H1 (cell line): Measurements from ENCODE around the gene INPP4A. TPM values are rescaled to one million over a fixed set of nuclear protein-coding genes. Genes with fewer than 3 reads are reported as not detected.
A peak's percentile ranks its signal among the peaks of the same experiment; 100 is the strongest.
"Not testable (repeated sequence)": the region's sequence is repeated elsewhere in the genome, so short reads cannot be mapped to it uniquely, and the experiment has no call there.

Experiments used
- CTCF ChIA-PET: fragments of 300-600 bp; sonication (Branson Sonifier 250); formaldehyde crosslinking; loops from one replicate; lab custom pipeline; 2021; ENCODE audit not compliant: partially characterized antibody; lab: Charles Lee
- POLR2A ChIA-PET: fragments of 300-600 bp; sonication (Branson Sonifier 250); formaldehyde crosslinking; loops from one replicate; lab custom pipeline; 2021; ENCODE audit warnings: inconsistent platforms; ENCODE audit not compliant: partially characterized antibody; lab: Charles Lee
- DNase-seq, 2 experiments: peaks; one replicate each; pipeline versions ENCODE4 v3.0.0 to v3.0.0-alpha.2; 2010 to 2022; ENCODE audit warnings: low spot score in 2 of 2, low read depth in 1 of 2, mixed read lengths in 1 of 2
- FAIRE-seq: peaks from 2 replicates; lab custom pipeline; 2011; peaks lifted over from hg19 to GRCh38; lab: Jason Lieb, UNC
- H2AFZ ChIP-seq: 2 replicates; pipeline ENCODE4 v1.8.1; 2012; ENCODE audit warnings: low read length, inconsistent platforms
- H2AK5ac ChIP-seq: 2 replicates; pipeline ENCODE4 v1.6.1; 2013; ENCODE audit warnings: low read depth, low read length
- H2BK120ac ChIP-seq: replicated peaks from 2 replicates; pipeline ENCODE3; 2013; ENCODE audit warnings: low read depth, low read length, inconsistent platforms
- H2BK12ac ChIP-seq: 2 replicates; pipeline ENCODE4 v1.6.1; 2013; ENCODE audit warnings: low read depth, low read length
- H2BK15ac ChIP-seq: 2 replicates; pipeline ENCODE4 v1.6.1; 2013; ENCODE audit warnings: low read length
- H2BK20ac ChIP-seq: 2 replicates; pipeline ENCODE4 v1.6.1; 2013; ENCODE audit warnings: low read length
- H2BK5ac ChIP-seq: 2 replicates; pipeline ENCODE4 v1.6.1; 2013; ENCODE audit warnings: low read depth, low read length
- H3K14ac ChIP-seq: 2 replicates; pipeline ENCODE4 v1.6.1; 2013; ENCODE audit warnings: inconsistent platforms; ENCODE audit not compliant: insufficient read length
- H3K18ac ChIP-seq: 2 replicates; pipeline ENCODE4 v1.6.1; 2013; ENCODE audit warnings: low read length; ENCODE audit errors: extremely low read depth
- H3K23ac ChIP-seq: 2 replicates; pipeline ENCODE4 v1.6.1; 2013; ENCODE audit warnings: inconsistent platforms; ENCODE audit not compliant: insufficient read length
- H3K23me2 ChIP-seq: 2 replicates; pipeline ENCODE4 v1.6.1; 2013; ENCODE audit warnings: low read depth, low read length
- H3K27ac ChIP-seq: 2 replicates; pipeline ENCODE4 v1.6.1; 2011; ENCODE audit warnings: low read depth, low read length, inconsistent platforms
- H3K27me3 ChIP-seq, 4 experiments: replicated peaks in 1 of 4; 1 replicate in 1 of 4; 2 replicates in 3 of 4; pipeline versions ENCODE4 v1.6.1 to v1.8.1; 2011 to 2013; ENCODE audit warnings: low read length in 3 of 4, mild to moderate bottlenecking in 3 of 4, inconsistent platforms in 2 of 4, mixed read lengths in 2 of 4, moderate library complexity in 1 of 4; ENCODE audit not compliant: control insufficient read depth in 3 of 4, insufficient read depth in 3 of 4; ENCODE audit errors: extremely low read depth in 1 of 4
- H3K36me3 ChIP-seq, 4 experiments: 2 replicates each; pipeline versions ENCODE4 v1.6.1 to v1.8.1; 2011 to 2013; ENCODE audit warnings: mild to moderate bottlenecking in 4 of 4, low read length in 3 of 4, moderate library complexity in 2 of 4, control low read depth in 1 of 4, inconsistent platforms in 1 of 4; ENCODE audit not compliant: insufficient read depth in 4 of 4, control insufficient read depth in 2 of 4
- H3K4ac ChIP-seq: replicated peaks from 2 replicates; pipeline ENCODE3; 2013; ENCODE audit warnings: low read length, low read depth, mixed read lengths, inconsistent platforms; ENCODE audit not compliant: insufficient read length
- H3K4me1 ChIP-seq, 4 experiments: replicated peaks in 1 of 4; 1 replicate in 1 of 4; 2 replicates in 3 of 4; pipeline versions ENCODE4 v1.6.1 to v1.8.1; 2011 to 2013; ENCODE audit warnings: low read length in 3 of 4, inconsistent platforms in 2 of 4, mixed read lengths in 1 of 4; ENCODE audit not compliant: insufficient read depth in 4 of 4, control insufficient read depth in 3 of 4
- H3K4me2 ChIP-seq, 2 experiments: 2 replicates each; pipeline versions ENCODE4 v1.6.1 to v1.8.1; 2011 to 2013; ENCODE audit warnings: low read depth in 2 of 2, low read length in 2 of 2, control low read depth in 1 of 2, inconsistent platforms in 1 of 2, mild to moderate bottlenecking in 1 of 2; ENCODE audit not compliant: insufficient read depth in 1 of 2
- H3K4me3 ChIP-seq, 4 experiments: fragments of 200-600, 300-600 bp in 1 of 4; sonication (generic), shearing (Covaris generic), sonication (Bioruptor Twin) in 1 of 4; 2 replicates each; pipeline versions ENCODE4 v1.5.1 to v1.8.1; 2011 to 2016; ENCODE audit warnings: low read length in 4 of 4, low read depth in 3 of 4, control low read depth in 2 of 4, inconsistent platforms in 2 of 4, mild to moderate bottlenecking in 2 of 4, mixed read lengths in 1 of 4, moderate library complexity in 1 of 4; ENCODE audit not compliant: insufficient read depth in 2 of 4; ENCODE audit errors: extremely low read depth in 1 of 4
- H3K56ac ChIP-seq: replicated peaks from 2 replicates; pipeline ENCODE3; 2013; ENCODE audit warnings: low read depth, mild to moderate bottlenecking, mixed read lengths, low read length, inconsistent platforms; ENCODE audit not compliant: insufficient read length
- H3K79me1 ChIP-seq: 2 replicates; pipeline ENCODE4 v1.6.1; 2013; ENCODE audit warnings: low read depth, low read length, control low read depth
- H3K79me2 ChIP-seq, 2 experiments: 2 replicates each; pipeline versions ENCODE4 v1.6.1 to v1.8.1; 2012 to 2013; ENCODE audit warnings: low read length in 2 of 2, mild to moderate bottlenecking in 2 of 2, inconsistent platforms in 1 of 2; ENCODE audit not compliant: insufficient read depth in 2 of 2, control insufficient read depth in 1 of 2
- H3K9ac ChIP-seq, 4 experiments: replicated peaks in 1 of 4; 1 replicate in 1 of 4; 2 replicates in 3 of 4; pipeline versions ENCODE4 v1.6.1 to v1.8.1; 2011 to 2013; ENCODE audit warnings: low read depth in 3 of 4, low read length in 3 of 4, control low read depth in 2 of 4, mild to moderate bottlenecking in 2 of 4, moderate library complexity in 2 of 4, inconsistent platforms in 1 of 4; ENCODE audit errors: extremely low read depth in 1 of 4
- H3K9me3 ChIP-seq, 2 experiments: 2 replicates each; pipeline versions ENCODE4 v1.6.1 to v1.8.1; 2012 to 2013; ENCODE audit warnings: mild to moderate bottlenecking in 2 of 2, moderate library complexity in 2 of 2, control low read depth in 1 of 2, inconsistent platforms in 1 of 2, low read depth in 1 of 2, low read length in 1 of 2, mixed read lengths in 1 of 2; ENCODE audit not compliant: insufficient read depth in 2 of 2
- H4K20me1 ChIP-seq, 2 experiments: replicated peaks in 1 of 2; 2 replicates each; pipeline versions ENCODE3 to v1.8.1; 2011 to 2013; ENCODE audit warnings: inconsistent platforms in 2 of 2, low read length in 2 of 2, mild to moderate bottlenecking in 1 of 2; ENCODE audit not compliant: insufficient read depth in 2 of 2, control insufficient read depth in 1 of 2
- H4K5ac ChIP-seq: 2 replicates; pipeline ENCODE4 v1.6.1; 2013; ENCODE audit warnings: low read length, low read depth, mixed read lengths, inconsistent platforms; ENCODE audit not compliant: insufficient read length
- H4K8ac ChIP-seq: 2 replicates; pipeline ENCODE4 v1.8.0; 2013; ENCODE audit warnings: mild to moderate bottlenecking, moderate library complexity, low read length, inconsistent platforms; ENCODE audit not compliant: insufficient read depth; ENCODE audit errors: extremely low read depth
- H4K91ac ChIP-seq: replicated peaks from 2 replicates; pipeline ENCODE3; 2013; ENCODE audit warnings: low read length, mixed read lengths, inconsistent platforms; ENCODE audit not compliant: insufficient read length
- BCL11A ChIP-seq, 2 experiments: IDR thresholded peaks; one replicate each; pipeline ENCODE4 v1.6.1; 2011; ENCODE audit warnings: low read depth in 2 of 2, low read length in 2 of 2, mild to moderate bottlenecking in 2 of 2
- EP300 ChIP-seq, 2 experiments: IDR thresholded peaks; 1 replicate in 1 of 2; 2 replicates in 1 of 2; pipeline ENCODE4 v1.6.1; 2011 to 2012; ENCODE audit warnings: low read depth in 2 of 2, low read length in 2 of 2, mild to moderate bottlenecking in 2 of 2, borderline replicate concordance in 1 of 2, inconsistent platforms in 1 of 2, moderate library complexity in 1 of 2
- SP1 ChIP-seq: IDR thresholded peaks from 2 replicates; pipeline ENCODE4 v1.6.1; 2011; ENCODE audit warnings: low read depth, low read length
- TCF12 ChIP-seq: IDR thresholded peaks from 2 replicates; pipeline ENCODE4 v1.6.1; 2011; ENCODE audit warnings: low read depth, mild to moderate bottlenecking, low read length
- TEAD4 ChIP-seq: IDR thresholded peaks from 2 replicates; pipeline ENCODE4 v1.6.1; 2012; ENCODE audit warnings: low read depth, low read length, inconsistent platforms, mixed read lengths
- WGBS, 2 experiments: shearing (Covaris generic) in 1 of 2; methylation state at CpG; one replicate each; pipeline versions ENCODE4 v1.1.6 to v1.1.7; 2013 to 2015; ENCODE audit warnings: low lambda C conversion rate in 2 of 2, mixed read lengths in 2 of 2, inconsistent platforms in 1 of 2, low coverage in 1 of 2, missing lambda C conversion rate in 1 of 2; ENCODE audit not compliant: insufficient replicate concordance in 2 of 2, insufficient coverage in 1 of 2, insufficient read length in 1 of 2; ENCODE audit errors: extremely low coverage in 1 of 2, missing lambda C conversion rate in 1 of 2; 5-methylcytosine and 5-hydroxymethylcytosine counted together
- polyA plus RNA-seq, 7 experiments: library from polyadenylated mRNA; depleted of rRNA in 3 of 7; stranded (reverse) in 5 of 7; unstranded in 2 of 7; fragments of >200 nt in 5 of 7; fragments of 200-250 nt in 2 of 7; gene quantifications; 1 replicate in 5 of 7; 2 replicates in 1 of 7; 4 replicates in 1 of 7; pipeline versions ENCODE4 v1.2.1 to v1.2.3, GENCODE V29; 2011 to 2013; ENCODE audit warnings: missing spikeins in 2 of 7, mixed read lengths in 2 of 7
- total RNA-seq: library from RNA; stranded (reverse); fragmentation: NEBNext Ultra II Directional; extraction: Animal tissue kit (Norgen Biotek cat#: 25700); gene quantifications from 2 replicates; pipeline ENCODE4 v1.2.1, GENCODE V29; 2021

INPP4A gene
- total and polyA plus RNA-seq, 2 of the 8 experiments (the other 6 are each of a cell fraction or from before 2014, with no cell fraction given) = 25.6 to 34.3 TPM

DNA sequence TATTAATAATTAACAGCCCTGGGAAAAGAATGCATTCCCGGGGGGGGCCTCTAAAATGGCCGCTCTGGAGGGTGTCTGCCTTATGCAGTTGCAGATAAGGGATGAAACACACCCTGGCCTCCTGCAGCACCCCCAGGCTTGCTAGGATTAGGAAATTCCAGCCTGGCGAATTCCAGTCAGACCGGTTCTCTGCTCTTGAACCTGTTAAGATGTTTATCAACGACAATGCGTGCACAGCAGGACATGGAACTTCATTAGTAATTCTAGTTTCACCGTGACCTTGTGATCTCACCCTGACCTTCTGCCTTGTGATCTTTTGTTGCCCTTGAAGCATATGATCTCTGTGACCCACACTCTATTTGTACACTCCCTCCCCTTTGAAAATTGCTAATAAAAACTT lies 30.4 kb upstream of the INPP4A start:
- WGBS, 2 experiments = 83% methylated on average over 7 of the region's 7 CpGs; no CpG with 5 or more reads in 1 of the 2 experiments
- H2BK15ac ChIP-seq, H3K4me2 ChIP-seq, H2BK20ac ChIP-seq, H3K23ac ChIP-seq, H3K9ac ChIP-seq, H3K4ac ChIP-seq, CTCF ChIA-PET, H2AK5ac ChIP-seq, H4K20me1 ChIP-seq, POLR2A ChIA-PET, FAIRE-seq, H3K56ac ChIP-seq, H2BK5ac ChIP-seq, H2AFZ ChIP-seq, H4K8ac ChIP-seq, H3K27ac ChIP-seq, H3K27me3 ChIP-seq, H2BK120ac ChIP-seq, H3K23me2 ChIP-seq, H3K79me2 ChIP-seq, H3K14ac ChIP-seq, H4K5ac ChIP-seq, DNase-seq, H4K91ac ChIP-seq, H3K36me3 ChIP-seq, H3K4me3 ChIP-seq, H3K18ac ChIP-seq, H3K4me1 ChIP-seq, H2BK12ac ChIP-seq, H3K79me1 ChIP-seq: not testable (repeated sequence)
- H3K9me3 ChIP-seq = peaks cover 18 to 20% of the 10 kb centered on the region in 2 experiments
- TF ChIP-seq SP1 = peak; percentile 88
- TF ChIP-seq EP300 (IDR thresholded peaks at IDR 0.05; ENCODE audit: borderline replicate concordance in 1 of 2, low read depth in 2 of 2, low read length in 2 of 2) = peak in 1 of 2 experiments; percentile 92; a peak in 2 of 3 replicates
- peak in 1 of 2 experiments; percentile 4 for TF ChIP-seq BCL11A (IDR thresholded peaks at IDR 0.05; ENCODE audit: low read depth in 2 of 2, low read length in 2 of 2)
- peak; percentile 67; the same call in 1 of the 2 replicates for TF ChIP-seq TEAD4
- TF ChIP-seq TCF12 = 0 out of 2 replicates have a peak, but pooled peaks have one; percentile 64
